SK-N-SH treated with all-trans-retinoic acid at 6 μM for 48 hours (cell line): Measurements from ENCODE around the gene ZKSCAN1.

ENCODE experiments used
- BACH2 ChIP-seq: fragments of 250-450 bp; sonication (Bioruptor Pico); IDR thresholded peaks from 2 replicates; pipeline ENCODE4 v1.9.0; 2021; ENCODE audit warnings: mild to moderate bottlenecking, borderline replicate concordance
- CREB5 ChIP-seq: fragments of 250-450 bp; sonication (Bioruptor Pico); IDR thresholded peaks from 2 replicates; pipeline ENCODE4 v1.5.1; 2020; ENCODE audit warnings: low read depth, mild to moderate bottlenecking, moderate library complexity
- CSDC2 ChIP-seq: fragments of 250-450 bp; sonication (Bioruptor Pico); IDR thresholded peaks from 2 replicates; pipeline ENCODE4 v1.5.0; 2020; ENCODE audit warnings: mild to moderate bottlenecking, moderate library complexity
- PATZ1 ChIP-seq: fragments of 250-450 bp; sonication (Bioruptor Pico); IDR thresholded peaks from 2 replicates; pipeline ENCODE4 v1.8.0; 2020; ENCODE audit warnings: mild to moderate bottlenecking, moderate library complexity, borderline replicate concordance
- RARB ChIP-seq: fragments of 250-450 bp; sonication (Bioruptor Pico); IDR thresholded peaks from 2 replicates; pipeline ENCODE4 v1.8.0; 2021; ENCODE audit warnings: mild to moderate bottlenecking, moderate library complexity
- TCF4 ChIP-seq: fragments of 250-450 bp; sonication (Bioruptor Pico); IDR thresholded peaks from 2 replicates; pipeline ENCODE4 v1.8.0; 2021; ENCODE audit warnings: mild to moderate bottlenecking, moderate library complexity, borderline replicate concordance
- TOX ChIP-seq: fragments of 250-450 bp; sonication (Bioruptor Pico); IDR thresholded peaks from 2 replicates; pipeline ENCODE4 v1.8.0; 2021; ENCODE audit warnings: mild to moderate bottlenecking, moderate library complexity, borderline replicate concordance
- ZFP3 ChIP-seq: fragments of 250-450 bp; sonication (Bioruptor Pico); IDR thresholded peaks from 2 replicates; pipeline ENCODE4 v1.5.0; 2020; ENCODE audit warnings: mild to moderate bottlenecking, moderate library complexity

- no peak for TF ChIP-seq PATZ1
- no peak for TF ChIP-seq BACH2 (CRISPR knock-in tag)
- TF ChIP-seq CSDC2 (CRISPR knock-in tag) = no peak
- TF ChIP-seq TCF4 (CRISPR knock-in tag) = no peak
- no peak for TF ChIP-seq ZFP3 (CRISPR knock-in tag)
- no peak for TF ChIP-seq TOX
- no peak for TF ChIP-seq RARB (CRISPR knock-in tag)
- TF ChIP-seq CREB5 = no peak
Observed at GRCh38 chr7:100075418-100075817, 60.0 kb downstream of the ZKSCAN1 start.
